K562 (cell line): Measurements from ENCODE around the gene TRIM33. TPM values are rescaled to one million over a fixed set of nuclear protein-coding genes. Genes with fewer than 3 reads are reported as not detected.
A peak's percentile ranks its signal among the peaks of the same experiment; 100 is the strongest.

Source experiments
- ATAC-seq: fragments of 200-7000 bp; cut with Tn5 transposase; 3 replicates; pipeline ENCODE4 v1.9.1; 2020; ENCODE audit warnings: moderate library complexity
- BruUV-seq: library from RNA; stranded (reverse); fragments of 400-500 nt; replicated peaks from 2 replicates; lab custom pipeline; 2021; lab: Mats Ljungman, UMichigan
- CTCF ChIA-PET: fragments of 300-600 bp; formaldehyde crosslinking; extraction: SDS; loops from one replicate; lab custom pipeline; 2021; ENCODE audit warnings: low intra/inter-chr PET ratio; lab: Yijun Ruan, JAX
- POLR2A ChIA-PET: fragments of 300-600, 350-650 bp; sonication (Branson Sonifier 250); formaldehyde crosslinking; extraction: SDS; loops from one replicate; lab custom pipeline; 2021; ENCODE audit warnings: antibody characterized with exemption, inconsistent platforms; lab: Yijun Ruan, JAX
- DNase-seq, 4 experiments: peaks; one replicate each; pipeline versions ENCODE4 v3.0.0 to v3.0.0-alpha.2; 2011 to 2018; ENCODE audit warnings: low spot score in 3 of 4, mixed read lengths in 3 of 4; ENCODE audit errors: extremely low read depth in 1 of 4
- FAIRE-seq: peaks from 2 replicates; lab custom pipeline; 2011; peaks lifted over from hg19 to GRCh38; lab: Jason Lieb, UNC
- H2AFZ ChIP-seq: 2 replicates; pipeline ENCODE4 v1.6.0; 2011; ENCODE audit warnings: low read depth, low read length, control low read depth, inconsistent platforms
- H3K27ac ChIP-seq: fragments of 200-600 bp; 3 replicates; pipeline ENCODE4 v1.8.0; 2011; ENCODE audit warnings: low read depth, mild to moderate bottlenecking, control low read depth, inconsistent platforms, low read length, moderate library complexity, mixed read lengths; ENCODE audit errors: extremely low read depth
- H3K27me3 ChIP-seq, 2 experiments: fragments of 300-600 bp in 1 of 2; 2 replicates in 1 of 2; 3 replicates in 1 of 2; pipeline versions ENCODE4 v1.6.0 to v1.8.0; 2011; ENCODE audit warnings: inconsistent platforms in 2 of 2, low read length in 2 of 2, mild to moderate bottlenecking in 1 of 2, mixed read lengths in 1 of 2, moderate library complexity in 1 of 2; ENCODE audit not compliant: control insufficient read depth in 2 of 2, insufficient read depth in 2 of 2
- H3K36me3 ChIP-seq: fragments of 300-600 bp; 3 replicates; pipeline ENCODE4 v1.8.0; 2011; ENCODE audit warnings: mild to moderate bottlenecking, low read length, inconsistent platforms; ENCODE audit not compliant: control insufficient read depth, insufficient read depth
- H3K4me1 ChIP-seq, 2 experiments: fragments of 200-600 bp in 1 of 2; replicated peaks in 1 of 2; 2 replicates in 1 of 2; 3 replicates in 1 of 2; pipeline versions ENCODE4 v1.5.1 to v1.8.0; 2011; ENCODE audit warnings: inconsistent platforms in 2 of 2, low read length in 2 of 2, mild to moderate bottlenecking in 1 of 2, mixed read lengths in 1 of 2, moderate library complexity in 1 of 2; ENCODE audit not compliant: control insufficient read depth in 2 of 2, insufficient read depth in 2 of 2
- H3K4me2 ChIP-seq: 2 replicates; pipeline ENCODE4 v1.6.1; 2011; ENCODE audit warnings: low read length, control low read depth, inconsistent platforms, mixed read lengths; ENCODE audit not compliant: insufficient read depth
- H3K4me3 ChIP-seq: fragments of 200-600 bp; sonication (generic), shearing (Covaris generic); 2 replicates; pipeline ENCODE4 v1.5.1; 2016; ENCODE audit warnings: control low read depth, inconsistent platforms
- H3K79me2 ChIP-seq: fragments of 200-600 bp; 3 replicates; pipeline ENCODE4 v1.8.0; 2011; ENCODE audit warnings: low read length, inconsistent platforms; ENCODE audit not compliant: control insufficient read depth, insufficient read depth
- H3K9ac ChIP-seq, 2 experiments: 2 replicates each; pipeline versions ENCODE4 v1.6.0 to v1.6.1; 2011; ENCODE audit warnings: low read depth in 2 of 2, low read length in 2 of 2, control low read depth in 1 of 2, inconsistent platforms in 1 of 2, mild to moderate bottlenecking in 1 of 2, mixed read lengths in 1 of 2; ENCODE audit not compliant: insufficient read depth in 1 of 2
- H3K9me1 ChIP-seq: one replicate; pipeline ENCODE4 v1.6.0; 2011; ENCODE audit warnings: inconsistent platforms, mild to moderate bottlenecking, low read length, moderate library complexity; ENCODE audit not compliant: control insufficient read depth, insufficient read depth
- H3K9me3 ChIP-seq: replicated peaks from 2 replicates; pipeline ENCODE4 v1.5.1; 2011; ENCODE audit warnings: low read depth, low read length, inconsistent platforms; ENCODE audit not compliant: control insufficient read depth, insufficient read depth
- H4K20me1 ChIP-seq: replicated peaks from 2 replicates; pipeline ENCODE4 v1.6.1; 2011; ENCODE audit warnings: low read length, inconsistent platforms, mixed read lengths; ENCODE audit not compliant: control insufficient read depth, insufficient read depth
- ZBTB11 ChIP-seq, 3 experiments: fragments of 200-800 bp in 1 of 3; fragments of 250-450 bp in 1 of 3; fragments of 450-650 bp in 1 of 3; sonication (Bioruptor Pico) in 1 of 3; sonication (Bioruptor generic) in 1 of 3; formaldehyde crosslinking in 1 of 3; IDR thresholded peaks; 2 replicates each; pipeline versions ENCODE4 v1.6.1 to v1.8.0; 2016 to 2022; ENCODE audit warnings: mild to moderate bottlenecking in 2 of 3, missing genetic modification characterization in 2 of 3, missing compliant biosample characterization in 1 of 3, moderate library complexity in 1 of 3
- ZNF140 ChIP-seq: fragments of 250-450 bp; sonication (Bioruptor Pico); IDR thresholded peaks from 2 replicates; pipeline ENCODE4 v1.8.0; 2021; ENCODE audit warnings: moderate library complexity, mild to moderate bottlenecking, inconsistent platforms
- WGBS: fragments of 100-300 bp; shearing (Covaris generic); methylation state at CpG from one replicate; pipeline ENCODE4 v1.1.6; 2016; ENCODE audit warnings: low coverage, mixed read lengths; ENCODE audit not compliant: insufficient coverage; ENCODE audit errors: missing lambda C conversion rate; 5-methylcytosine and 5-hydroxymethylcytosine counted together
- in situ Hi-C: fragments of 300-500 bp; cut with MboI; formaldehyde crosslinking; loops from 4 replicates; pipeline ENCODE4 v1.15.0; 2018; ENCODE audit warnings: inconsistent platforms, mixed read lengths
- intact Hi-C: fragments of 100-400 bp; cut with micrococcal nuclease; formaldehyde crosslinking; loops from 2 replicates; pipeline ENCODE4 v1.14.2; 2022
- polyA plus RNA-seq, 8 experiments: library from polyadenylated mRNA; depleted of rRNA in 4 of 8; stranded (reverse) in 5 of 8; unstranded in 3 of 8; fragments of >200 nt; fragmentation: Nextera tagmentation in 2 of 8; fragmentation: Illumina TruSeq in 1 of 8; extraction: Ambion mirVana in 2 of 8; extraction: Trizol in 1 of 8; gene quantifications; 2 replicates each; pipeline versions ENCODE4 v1.2.1 to v1.2.3, GENCODE V29; 2011 to 2014; ENCODE audit warnings: inconsistent platforms in 1 of 8, missing spikeins in 1 of 8
- total RNA-seq, 7 experiments: library from RNA; depleted of rRNA in 6 of 7; stranded (reverse); fragments of >200 nt in 6 of 7; fragmentation: Illumina TruSeq in 2 of 7; extraction: Trizol in 2 of 7; gene quantifications; 2 replicates each; pipeline versions ENCODE4 v1.2.1 to v1.2.3, GENCODE V29; 2011 to 2021; ENCODE audit warnings: low replicate concordance in 1 of 7

The TRIM33 gene
- total and polyA plus RNA-seq, 9 of the 15 experiments (the other 6 are each of a cell fraction or from before 2014, with no cell fraction given): 9.3 to 58.4 (median 40.2) TPM

GRCh38 chr1:114347431-114348209 lies 163.4 kb downstream of the TRIM33 start:
- POLR2A ChIA-PET: interaction anchor here (1.1 kb wide), 1 partner anchor 12 kb away, joined by 3 read pairs; no protein-coding TSS in a partner anchor
- TF ChIP-seq ZBTB11 (CRISPR knock-in tag; IDR thresholded peaks at IDR 0.05): peak in 1 of 3 experiments; percentile 3; a peak in 1 of 6 replicates
- TF ChIP-seq ZNF140 (CRISPR knock-in tag): no peak
- TF ChIP-seq, all 486 proteins: peak for 1
- FAIRE-seq (no peak), DNase-seq (peak in 1 of 4 experiments; percentile 5), ATAC-seq (no peak)
- Histone ChIP-seq H3K9me1 (no peaks in the 10 kb centered on the region), H2AFZ (peak overlapping the region; percentile 97; the same call in 1 of the 2 replicates), H3K27ac (no peak overlapping the region), H3K36me3 (no peaks in the 10 kb centered on the region), H3K9me3 (no peaks in the 10 kb centered on the region), H3K4me2 (no peak overlapping the region), H3K9ac (peak overlapping the region in 1 of 2 experiments; percentile 61; a peak in 2 of 4 replicates), H3K27me3 (no peaks in the 10 kb centered on the region; a peak in 2 of 5 replicates), H3K4me3 (no peak overlapping the region), H3K79me2 (no peaks in the 10 kb centered on the region), H4K20me1 (no peaks in the 10 kb centered on the region), H3K4me1 (peaks cover 2 to 12% of the 10 kb centered on the region in 2 experiments; a peak in 4 of 5 replicates)
- no TSS peak for BruUV-seq
- CTCF ChIA-PET: interaction anchor here (0.6 to 3.0 kb wide), 8 partner anchors 80 to 704 kb away, joined by 3 to 68 read pairs (median 6); partner anchors contain the start of genes BCAS2, CSDE1, DENND2C and NRAS
- intact Hi-C loops: loop anchor here (2.0 to 10.0 kb wide), 3 partner anchors 41 to 407 kb away; partner anchors contain the start of gene CSDE1
- whole genome bisulfite sequencing: 54% methylated on average over 9 of the region's 9 CpGs
- in situ Hi-C loops: no loop called here
